ENCODE results near the gene SRRM2. TPM values are rescaled to one million over a fixed set of nuclear protein-coding genes. Genes with fewer than 3 reads are reported as not detected.
A peak's percentile ranks its signal among the peaks of the same experiment; 100 is the strongest.

The SRRM2 gene
- 1,000 to 10,000 TPM; 1,185 to 1,285 TPM for total RNA-seq
- 231 to 680 reads per million in 2 donors for total RNA-seq

DNA sequence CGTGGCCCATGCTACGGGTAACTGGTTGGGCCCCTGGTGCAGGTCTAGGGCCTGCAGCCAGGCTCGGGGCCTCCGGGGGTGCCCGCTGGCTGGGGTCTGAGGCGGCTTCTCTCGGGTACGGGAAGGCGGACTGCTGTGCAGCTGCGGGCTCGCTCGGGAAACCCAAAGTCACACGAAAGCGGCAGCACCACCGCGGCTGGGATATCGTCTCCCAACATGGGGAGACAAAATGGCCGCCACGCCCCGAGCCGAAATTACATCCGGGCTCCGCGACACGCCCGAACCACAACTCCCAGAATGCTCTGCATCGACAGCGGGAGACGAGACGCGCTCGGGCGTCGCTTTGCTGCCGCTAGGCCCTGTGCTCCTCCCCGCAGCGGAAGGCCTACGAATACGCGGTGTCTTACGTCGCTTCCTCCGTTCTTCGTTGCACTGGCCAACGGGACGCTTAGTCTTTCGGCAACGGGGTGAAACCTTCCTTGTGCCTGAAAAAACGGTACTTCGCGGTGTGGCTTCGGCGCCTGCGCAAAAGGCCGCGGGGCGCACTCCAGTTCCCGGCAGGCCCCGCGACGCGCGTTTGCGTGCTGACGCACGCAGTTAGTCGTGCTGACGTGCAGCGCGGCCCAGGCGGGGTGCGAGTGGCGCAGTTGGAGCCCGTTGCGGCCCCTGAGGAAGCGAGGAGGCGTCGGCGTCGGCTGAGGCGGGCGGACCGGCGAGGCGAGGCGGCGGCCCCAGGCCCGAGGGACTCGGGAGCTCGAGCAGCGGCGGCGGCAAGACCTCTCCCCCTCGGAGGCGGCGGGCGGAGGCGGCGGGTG, at the start of gene SRRM2:
Gene SRRM2, plus strand, starts transcription at position 604 of the 815 bp plus-strand sequence. CDS start 3,727 bp downstream, outside the sequence.
- ATAC-seq, result peak; percentile 87
- Mint-ChIP-seq H3K36me3 (ENCODE audit: low read depth) (peaks cover 20% of the 10 kb centered on the region), H3K27ac (peak within 1 kb of the TSS; percentile 97), H3K4me1 (peaks cover 41% of the 10 kb centered on the region), H3K4me3 (peak within 1 kb of the TSS; percentile 95), H3K27me3 (no peaks in the 10 kb centered on the region)
- H3K9me3 ChIP-seq (ENCODE audit: control insufficient read depth, low read length, poor library complexity, severe bottlenecking), result no peaks in the 10 kb centered on the region
- DNase-seq, result peak; percentile 88 to 90 (median 89)

GRCh38 chr16:2702871-2703745, 49.3 kb upstream of the SRRM2 start:
- no peak for ATAC-seq
- Mint-ChIP-seq H3K36me3 (ENCODE audit: low read depth) (peaks cover under 1% of the 10 kb centered on the region), H3K4me3 (no peak overlapping the region), H3K27me3 (no peaks in the 10 kb centered on the region), H3K4me1 (no peaks in the 10 kb centered on the region), H3K27ac (no peak overlapping the region)
- H3K9me3 ChIP-seq (ENCODE audit: control insufficient read depth, low read length, poor library complexity, severe bottlenecking), result no peaks in the 10 kb centered on the region
- DNase-seq, result no peak

DNA sequence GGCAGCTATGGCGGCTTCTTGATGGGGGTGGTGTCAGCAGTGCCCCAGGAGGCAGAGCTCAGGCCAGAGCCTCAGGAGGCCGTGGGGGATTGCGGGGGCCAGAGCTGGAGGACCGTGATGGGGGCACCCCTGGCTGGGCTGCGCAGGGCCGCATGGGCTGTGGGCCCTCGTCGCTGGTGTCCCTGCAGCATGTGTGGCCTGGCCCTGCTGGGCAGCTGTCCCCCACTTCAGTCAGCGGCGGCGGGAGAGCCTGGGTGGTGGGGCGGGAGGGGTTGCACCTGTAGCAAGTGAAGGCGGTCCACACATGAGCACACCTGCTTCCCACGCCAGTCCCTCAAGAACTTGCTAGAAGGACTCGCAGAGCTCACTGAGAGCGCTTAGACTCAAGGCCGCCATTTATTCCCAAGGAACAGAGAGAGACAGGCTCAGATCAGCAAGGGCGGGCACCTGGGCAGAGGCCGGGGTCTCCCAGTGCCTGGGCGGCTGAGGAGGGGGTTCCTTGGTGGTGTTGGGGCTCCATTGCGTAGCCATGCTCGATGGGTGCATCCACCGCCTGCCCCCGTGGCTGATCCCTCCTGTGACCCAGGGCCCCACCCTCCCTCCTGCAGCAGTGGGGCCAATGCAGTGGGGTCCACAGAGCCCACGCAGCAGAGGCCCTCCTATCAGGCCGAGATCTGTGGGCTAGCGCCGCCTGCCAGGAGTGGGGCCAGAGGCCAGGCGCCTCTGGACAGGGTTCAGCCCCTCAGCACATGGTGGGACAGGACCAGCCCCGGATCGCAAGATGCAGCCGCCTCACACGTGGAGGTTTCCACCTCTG, 48.1 kb upstream of the SRRM2 start:
- ATAC-seq, result no peak
- Mint-ChIP-seq H3K36me3 (ENCODE audit: low read depth) (no peaks in the 10 kb centered on the region), H3K4me3 (no peak overlapping the region), H3K4me1 (no peaks in the 10 kb centered on the region), H3K27ac (no peak overlapping the region), H3K27me3 (no peaks in the 10 kb centered on the region)
- DNase-seq, result no peak
- no peaks in the 10 kb centered on the region for H3K9me3 ChIP-seq (ENCODE audit: control insufficient read depth, low read length, poor library complexity, severe bottlenecking)

- no peak overlapping the region for H3K27ac Mint-ChIP-seq
- ATAC-seq, result no peak
- no peaks in the 10 kb centered on the region for H3K9me3 ChIP-seq (ENCODE audit: control insufficient read depth, low read length, poor library complexity, severe bottlenecking)
- no peaks in the 10 kb centered on the region for H3K4me1 Mint-ChIP-seq
- no peak overlapping the region for H3K4me3 Mint-ChIP-seq
- no peaks in the 10 kb centered on the region for H3K36me3 Mint-ChIP-seq (ENCODE audit: low read depth)
- H3K27me3 Mint-ChIP-seq, result no peaks in the 10 kb centered on the region
- no peak for DNase-seq
Observed at GRCh38 chr16:2704983-2705275, 47.5 kb upstream of the SRRM2 start.

- Mint-ChIP-seq H3K36me3 (ENCODE audit: low read depth) (no peaks in the 10 kb centered on the region), H3K4me1 (no peaks in the 10 kb centered on the region), H3K4me3 (no peak overlapping the region), H3K27me3 (no peaks in the 10 kb centered on the region), H3K27ac (no peak overlapping the region)
- ATAC-seq, result no peak
- DNase-seq, result no peak
- no peaks in the 10 kb centered on the region for H3K9me3 ChIP-seq (ENCODE audit: control insufficient read depth, low read length, poor library complexity, severe bottlenecking)
Observed at GRCh38 chr16:2705351-2705750, 47.1 kb upstream of the SRRM2 start.

DNA sequence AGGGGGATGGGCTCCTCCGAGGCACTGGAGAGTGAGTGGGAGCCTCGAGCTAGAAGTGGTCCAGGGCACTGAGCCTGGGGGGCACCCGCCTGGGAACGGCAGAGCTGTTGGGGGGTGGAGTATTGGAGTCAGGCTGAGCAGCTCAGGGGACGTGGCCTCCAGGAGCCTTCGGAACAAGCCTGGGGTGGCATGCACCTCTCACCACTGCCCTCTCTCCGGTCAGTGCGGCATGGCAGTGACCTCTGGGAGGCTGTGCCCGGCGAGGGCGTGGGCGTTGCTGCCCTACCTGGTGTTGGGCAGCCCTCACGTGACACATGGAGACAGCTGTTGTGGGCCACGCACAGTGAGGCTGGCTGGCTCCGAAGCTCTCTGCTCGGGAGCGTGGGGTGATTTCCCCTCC, 46.4 kb upstream of the SRRM2 start:
- DNase-seq (no peak), ATAC-seq (no peak)
- Mint-ChIP-seq H3K27ac (no peak overlapping the region), H3K27me3 (no peaks in the 10 kb centered on the region), H3K4me3 (no peak overlapping the region), H3K4me1 (no peaks in the 10 kb centered on the region), H3K36me3 (ENCODE audit: low read depth) (no peaks in the 10 kb centered on the region)
- H3K9me3 ChIP-seq (ENCODE audit: control insufficient read depth, low read length, poor library complexity, severe bottlenecking), result no peaks in the 10 kb centered on the region

DNA sequence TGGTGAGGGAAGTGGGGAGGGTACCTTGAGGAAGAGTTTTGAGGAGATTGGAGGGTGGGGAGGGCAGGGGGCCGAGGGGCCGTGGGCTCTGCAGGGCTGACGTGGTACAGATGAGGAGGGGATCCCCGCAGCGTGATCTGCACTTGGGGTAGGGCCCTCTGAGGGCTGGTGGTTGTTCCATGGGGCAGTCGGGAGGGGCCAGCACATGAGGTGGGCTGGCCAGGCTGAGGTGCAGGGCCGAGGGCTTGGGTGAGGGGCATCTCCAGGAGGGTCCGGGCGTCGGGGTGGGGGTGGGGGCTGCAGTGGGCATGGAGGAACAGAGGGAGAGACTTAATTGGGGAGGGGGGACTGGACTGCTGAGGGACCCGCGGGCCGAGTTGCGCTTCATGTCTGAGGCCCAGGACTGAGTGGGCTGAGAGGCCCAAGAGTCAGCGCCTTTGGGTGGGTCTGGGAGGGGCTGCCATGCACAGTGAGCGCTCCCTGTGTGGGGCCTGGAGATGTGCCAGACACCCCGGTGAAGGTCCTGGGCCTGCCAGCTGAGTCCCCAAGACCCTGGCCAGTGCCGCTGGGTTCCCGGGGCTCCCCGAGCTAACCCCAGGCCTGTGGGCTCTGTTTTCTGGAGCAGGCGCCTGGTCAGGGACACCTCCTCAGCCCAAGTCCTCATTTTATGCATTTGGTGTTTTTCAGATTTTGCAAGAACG, 45.7 kb upstream of the SRRM2 start:
- Mint-ChIP-seq H3K36me3 (ENCODE audit: low read depth) (no peaks in the 10 kb centered on the region), H3K4me1 (no peaks in the 10 kb centered on the region), H3K27ac (no peak overlapping the region), H3K27me3 (no peaks in the 10 kb centered on the region), H3K4me3 (no peak overlapping the region)
- no peaks in the 10 kb centered on the region for H3K9me3 ChIP-seq (ENCODE audit: control insufficient read depth, low read length, poor library complexity, severe bottlenecking)
- no peak for ATAC-seq
- DNase-seq, result no peak

- H3K9me3 ChIP-seq (ENCODE audit: control insufficient read depth, low read length, poor library complexity, severe bottlenecking), result no peaks in the 10 kb centered on the region
- no peaks in the 10 kb centered on the region for H3K27me3 Mint-ChIP-seq
- no peaks in the 10 kb centered on the region for H3K4me1 Mint-ChIP-seq
- DNase-seq (no peak), ATAC-seq (no peak)
- no peak overlapping the region for H3K27ac Mint-ChIP-seq
- no peak overlapping the region for H3K4me3 Mint-ChIP-seq
- no peaks in the 10 kb centered on the region for H3K36me3 Mint-ChIP-seq (ENCODE audit: low read depth)
Observed at GRCh38 chr16:2707368-2708289, 44.8 kb upstream of the SRRM2 start.

DNA sequence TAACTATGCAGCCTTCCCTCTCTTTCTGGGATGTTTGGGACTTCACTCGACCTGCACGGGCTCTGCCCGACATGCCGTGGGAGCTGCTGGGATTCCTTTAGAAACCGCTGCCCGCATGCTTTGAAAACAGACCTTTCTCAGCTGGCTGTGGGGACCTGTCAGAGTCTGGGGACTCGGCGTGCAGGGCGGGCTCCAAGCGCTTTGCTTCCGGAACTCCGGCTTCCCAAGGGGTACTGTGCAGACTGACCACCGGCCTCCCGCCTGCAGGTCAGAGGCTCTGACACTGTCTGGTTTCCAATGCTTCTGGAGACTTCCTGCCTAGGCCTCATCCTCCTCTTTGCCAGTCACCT, 44.2 kb upstream of the SRRM2 start:
- no peaks in the 10 kb centered on the region for H3K27me3 Mint-ChIP-seq
- H3K4me1 Mint-ChIP-seq, result no peaks in the 10 kb centered on the region
- no peak overlapping the region for H3K4me3 Mint-ChIP-seq
- no peak for ATAC-seq
- no peaks in the 10 kb centered on the region for H3K9me3 ChIP-seq (ENCODE audit: control insufficient read depth, low read length, poor library complexity, severe bottlenecking)
- no peaks in the 10 kb centered on the region for H3K36me3 Mint-ChIP-seq (ENCODE audit: low read depth)
- no peak overlapping the region for H3K27ac Mint-ChIP-seq
- DNase-seq, result no peak

DNA sequence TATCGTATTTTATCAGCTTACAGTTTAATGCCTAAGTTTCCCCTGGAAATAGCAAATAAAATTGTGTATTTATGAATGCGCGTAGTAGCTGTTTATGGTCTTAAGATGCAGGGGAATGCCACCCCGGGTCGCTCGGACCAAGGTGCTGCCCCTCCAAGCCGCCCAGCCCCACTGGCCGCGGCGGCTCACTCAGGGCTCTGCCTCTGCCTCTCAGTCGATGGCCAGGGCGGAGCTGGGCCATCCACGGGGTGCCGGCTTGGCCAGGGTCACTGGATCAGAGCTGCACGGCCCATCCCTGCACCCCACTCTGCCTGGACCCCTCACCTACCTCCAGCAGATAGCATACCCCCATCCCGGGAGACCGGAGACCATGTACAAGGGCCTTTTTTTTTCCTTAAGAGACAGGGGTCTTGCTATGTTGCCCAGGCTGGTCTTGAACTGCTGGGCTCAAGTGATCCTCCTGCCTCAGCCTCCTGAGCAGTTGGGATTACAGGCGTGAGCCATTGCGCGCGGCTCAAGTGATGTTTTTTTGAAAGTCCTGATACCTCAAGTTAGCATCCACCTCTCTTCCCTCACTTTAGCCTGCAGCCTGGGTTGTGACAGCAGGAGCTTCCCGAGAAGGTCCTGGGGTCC, 43.4 kb upstream of the SRRM2 start:
- Mint-ChIP-seq H3K27me3 (no peaks in the 10 kb centered on the region), H3K4me3 (no peak overlapping the region), H3K36me3 (ENCODE audit: low read depth) (no peaks in the 10 kb centered on the region), H3K4me1 (no peaks in the 10 kb centered on the region), H3K27ac (no peak overlapping the region)
- DNase-seq, result no peak
- ATAC-seq, result no peak
- no peaks in the 10 kb centered on the region for H3K9me3 ChIP-seq (ENCODE audit: control insufficient read depth, low read length, poor library complexity, severe bottlenecking)

- H3K36me3 Mint-ChIP-seq (ENCODE audit: low read depth), result no peaks in the 10 kb centered on the region
- no peaks in the 10 kb centered on the region for H3K4me1 Mint-ChIP-seq
- no peaks in the 10 kb centered on the region for H3K27me3 Mint-ChIP-seq
- no peaks in the 10 kb centered on the region for H3K9me3 ChIP-seq (ENCODE audit: control insufficient read depth, low read length, poor library complexity, severe bottlenecking)
- H3K4me3 Mint-ChIP-seq, result no peak overlapping the region
- DNase-seq, result no peak
- ATAC-seq, result no peak
- H3K27ac Mint-ChIP-seq, result no peak overlapping the region
Observed at GRCh38 chr16:2709588-2709984, 42.9 kb upstream of the SRRM2 start.
